Cardiac fibroblast (primary cell): ENCODE data around the gene UCN2.

Experiments used
- DNase-seq, 2 donors: peaks; one replicate each; pipeline versions ENCODE4 v3.0.0 to v3.0.0-alpha.2; 2010; ENCODE audit warnings: low read depth in 2 of 2
- H3K4me3 ChIP-seq, 2 donors: replicated peaks in 1 of 2; 1 replicate in 1 of 2; 2 replicates in 1 of 2; pipeline ENCODE4 v1.5.1; 2011; ENCODE audit warnings: low read depth in 2 of 2, low read length in 2 of 2, mild to moderate bottlenecking in 2 of 2, moderate library complexity in 1 of 2
- CTCF ChIP-seq: IDR thresholded peaks from one replicate; pipeline ENCODE4 v1.5.1; 2011; ENCODE audit warnings: low read depth, mild to moderate bottlenecking, low read length, inconsistent platforms

UCN2 gene

GRCh38 chr3:48528048-48528447, 35.5 kb downstream of the UCN2 start:
- no peak for DNase-seq
- TF ChIP-seq CTCF: no peak
- no peak overlapping the region for H3K4me3 ChIP-seq

GRCh38 chr3:48524970-48525369, 38.6 kb downstream of the UCN2 start:
- no peak for DNase-seq
- TF ChIP-seq CTCF: no peak
- H3K4me3 ChIP-seq: no peak overlapping the region

DNA sequence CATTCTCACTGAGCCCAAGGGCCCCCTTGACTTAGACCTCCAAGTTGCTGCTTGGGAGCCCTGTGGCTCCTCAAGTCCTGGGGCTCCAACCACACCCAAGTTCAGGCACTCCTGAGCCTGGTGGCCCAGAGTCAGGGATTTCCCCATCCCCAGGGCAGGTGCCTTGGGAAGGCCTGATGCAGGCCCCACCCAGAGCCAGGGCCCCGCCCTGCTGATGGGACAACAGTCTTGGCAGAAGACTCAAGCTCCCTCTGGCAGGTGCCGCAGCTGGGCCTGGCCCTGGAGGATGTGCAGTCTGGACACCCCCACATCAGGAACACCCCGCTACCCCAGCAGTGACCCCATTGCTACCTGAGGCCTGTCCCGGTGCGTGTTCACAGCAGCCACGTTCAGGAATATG, 41.9 kb downstream of the UCN2 start:
- TF ChIP-seq CTCF: no peak
- no peak for DNase-seq
- no peak overlapping the region for H3K4me3 ChIP-seq

DNA sequence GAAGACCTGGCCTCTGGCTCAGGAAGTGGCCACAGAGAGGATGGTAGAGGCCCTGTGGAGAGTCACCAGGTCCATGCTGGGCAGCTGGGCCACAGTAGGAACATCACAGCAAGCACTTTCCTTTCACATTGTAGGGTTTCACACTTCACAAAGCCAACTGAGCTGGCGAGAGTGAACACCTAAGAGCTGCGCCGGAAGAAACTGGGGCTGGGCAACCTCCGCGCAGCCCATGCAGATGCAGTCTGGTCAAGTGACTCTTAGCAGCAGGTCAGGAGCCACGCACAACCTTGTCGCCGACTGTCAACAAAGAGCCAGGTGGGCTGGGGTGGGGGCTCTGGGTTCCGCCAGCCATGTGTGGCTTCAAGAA, 44.3 kb downstream of the UCN2 start:
- H3K4me3 ChIP-seq: no peak overlapping the region
- no peak for TF ChIP-seq CTCF
- no peak for DNase-seq

GRCh38 chr3:48518638-48519276, 44.8 kb downstream of the UCN2 start:
- H3K4me3 ChIP-seq: no peak overlapping the region
- no peak for DNase-seq
- no peak for TF ChIP-seq CTCF

GRCh38 chr3:48518069-48518468, 45.5 kb downstream of the UCN2 start:
- no peak for TF ChIP-seq CTCF
- no peak overlapping the region for H3K4me3 ChIP-seq
- DNase-seq: no peak

- no peak for TF ChIP-seq CTCF
- DNase-seq: no peak
- H3K4me3 ChIP-seq: no peak overlapping the region
Measured at GRCh38 chr3:48516571-48516970, 47.0 kb downstream of the UCN2 start.
